Naive B cell (primary cell): ENCODE measurements around the gene TMEM198. TPM values are rescaled to one million over a fixed set of nuclear protein-coding genes. Genes with fewer than 3 reads are reported as not detected.

Experiments used
- ATAC-seq, 2 donors: fragments of 150-1000 bp; cut with Tn5 transposase; 2 replicates each; pipeline ENCODE4 v1.10.0; 2021; ENCODE audit warnings: low read depth in 2 of 2, mild to moderate bottlenecking in 2 of 2, moderate library complexity in 2 of 2
- DNase-seq: peaks from one replicate; pipeline ENCODE4 v3.0.0; 2022
- H3K27ac Mint-ChIP-seq, 6 donors: one replicate each; pipeline ENCODE4 v1.8.0; 2020 to 2022; ENCODE audit warnings: mild to moderate bottlenecking in 6 of 6, mixed read lengths in 6 of 6, moderate library complexity in 5 of 6, inconsistent platforms in 2 of 6
- H3K27me3 Mint-ChIP-seq, 3 donors: one replicate each; pipeline ENCODE4 v1.8.0; 2021 to 2022; ENCODE audit warnings: mixed read lengths in 3 of 3, mild to moderate bottlenecking in 1 of 3
- H3K36me3 Mint-ChIP-seq, 2 donors: one replicate each; pipeline ENCODE4 v1.8.0; 2020 to 2022; ENCODE audit warnings: mixed read lengths in 2 of 2, inconsistent platforms in 1 of 2, mild to moderate bottlenecking in 1 of 2
- H3K4me1 Mint-ChIP-seq, 3 donors: one replicate each; pipeline ENCODE4 v1.8.0; 2020 to 2022; ENCODE audit warnings: mixed read lengths in 3 of 3, inconsistent platforms in 1 of 3, mild to moderate bottlenecking in 1 of 3, moderate library complexity in 1 of 3
- H3K4me3 Mint-ChIP-seq, 8 donors: one replicate each; pipeline ENCODE4 v1.8.0; 2020 to 2022; ENCODE audit warnings: mild to moderate bottlenecking in 8 of 8, mixed read lengths in 8 of 8, moderate library complexity in 8 of 8, inconsistent platforms in 2 of 8
- H3K9me3 Mint-ChIP-seq, 7 donors: one replicate each; pipeline ENCODE4 v1.8.0; 2020 to 2022; ENCODE audit warnings: mixed read lengths in 7 of 7, mild to moderate bottlenecking in 5 of 7, inconsistent platforms in 2 of 7, moderate library complexity in 1 of 7
- polyA plus RNA-seq, 6 donors: library from polyadenylated mRNA; unstranded; fragments of 300-500 nt; fragmentation: Illumina TruSeq; gene quantifications; one replicate each; pipeline ENCODE4 v1.2.3, GENCODE V29; 2021; ENCODE audit warnings: low read depth in 6 of 6

The TMEM198 gene
- polyA plus RNA-seq, 6 donors from 2014 or later: 1.2 TPM; not detected in 5

GRCh38 chr2:219581346-219581745 is 37.5 kb downstream of the TMEM198 start:
- ATAC-seq: no peak
- Mint-ChIP-seq H3K9me3 (no peaks in the 10 kb centered on the region), H3K27ac (no peak overlapping the region), H3K4me1 (no peaks in the 10 kb centered on the region), H3K4me3 (no peak overlapping the region), H3K27me3 (peaks cover 32 to 55% (median 42%) of the 10 kb centered on the region in 3 donors), H3K36me3 (no peaks in the 10 kb centered on the region)
- no peak for DNase-seq

DNA sequence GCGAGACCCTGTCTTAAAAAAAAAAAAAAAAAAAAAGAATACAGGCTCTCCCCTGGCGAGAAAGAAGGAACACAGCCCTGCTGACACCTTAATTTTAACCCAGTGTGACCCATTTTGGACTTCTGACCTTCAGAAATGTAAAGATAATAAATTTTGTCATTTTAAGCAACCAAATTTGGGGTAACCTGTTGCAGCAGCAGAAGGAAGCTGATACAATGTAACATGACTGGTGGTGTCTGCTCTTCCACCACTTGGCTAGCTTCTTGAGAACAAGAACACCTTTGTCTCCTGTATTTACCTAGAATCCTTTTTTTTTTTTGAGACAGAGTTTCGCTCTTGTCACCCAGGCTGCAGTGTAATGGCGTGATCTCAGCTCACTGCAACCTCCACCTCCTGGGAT is 47.3 kb downstream of the TMEM198 start:
- peaks cover 0 to 4% (median 0%) of the 10 kb centered on the region in 7 donors for H3K9me3 Mint-ChIP-seq
- no peak overlapping the region for H3K4me3 Mint-ChIP-seq
- DNase-seq: no peak
- H3K36me3 Mint-ChIP-seq: peaks cover 0 to 6% of the 10 kb centered on the region in 2 donors
- H3K27ac Mint-ChIP-seq: no peak overlapping the region
- no peak for ATAC-seq
- peaks cover 32 to 61% (median 45%) of the 10 kb centered on the region in 3 donors for H3K27me3 Mint-ChIP-seq
- no peaks in the 10 kb centered on the region for H3K4me1 Mint-ChIP-seq

GRCh38 chr2:219592736-219593135 is 48.9 kb downstream of the TMEM198 start:
- no peak for DNase-seq
- H3K27ac Mint-ChIP-seq: no peak overlapping the region
- H3K27me3 Mint-ChIP-seq: peaks cover 20 to 56% (median 36%) of the 10 kb centered on the region in 3 donors
- H3K9me3 Mint-ChIP-seq: peaks cover 0 to 7% (median 0%) of the 10 kb centered on the region in 7 donors
- H3K36me3 Mint-ChIP-seq: peaks cover 0 to 6% of the 10 kb centered on the region in 2 donors
- peaks cover 0 to 9% (median 9%) of the 10 kb centered on the region in 3 donors for H3K4me1 Mint-ChIP-seq
- no peak overlapping the region for H3K4me3 Mint-ChIP-seq
- no peak for ATAC-seq

- Mint-ChIP-seq H3K4me1 (peaks cover 4 to 13% (median 12%) of the 10 kb centered on the region in 3 donors), H3K27ac (no peak overlapping the region), H3K9me3 (peaks cover 0 to 8% (median 0%) of the 10 kb centered on the region in 7 donors), H3K4me3 (no peak overlapping the region), H3K36me3 (peaks cover 0 to 6% of the 10 kb centered on the region in 2 donors), H3K27me3 (peaks cover 20 to 53% (median 36%) of the 10 kb centered on the region in 3 donors)
- ATAC-seq (no peak), DNase-seq (no peak)
Observed at GRCh38 chr2:219593154-219593553, 49.3 kb downstream of the TMEM198 start.

DNA sequence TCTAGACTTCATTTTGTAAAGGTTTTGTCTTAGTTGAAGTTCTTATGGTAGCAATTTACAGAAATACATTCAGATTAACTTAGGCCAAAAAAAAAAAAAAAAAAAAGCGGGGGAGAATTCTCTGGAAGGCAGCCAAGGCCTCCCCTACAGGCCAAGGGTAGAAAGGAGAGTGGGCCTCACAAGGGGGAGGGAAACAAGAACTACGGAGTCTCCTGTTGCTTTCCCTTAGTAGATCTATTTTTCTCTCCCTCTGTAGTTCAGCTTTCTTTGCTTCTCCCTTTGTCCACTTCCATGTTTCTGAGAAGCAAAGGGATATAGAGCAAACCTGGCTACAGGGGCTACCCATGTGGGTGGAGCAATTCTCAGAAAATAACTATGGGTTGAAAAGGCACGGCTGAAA is 51.4 kb downstream of the TMEM198 start:
- Mint-ChIP-seq H3K27ac (no peak overlapping the region), H3K4me1 (peaks cover 9 to 24% (median 23%) of the 10 kb centered on the region in 3 donors), H3K9me3 (peaks cover 0 to 6% (median 0%) of the 10 kb centered on the region in 7 donors), H3K4me3 (peak overlapping the region in 3 of 8 donors; percentile 42 to 99 (median 64)), H3K27me3 (peaks cover 20 to 49% (median 31%) of the 10 kb centered on the region in 3 donors), H3K36me3 (peaks cover 0 to 6% of the 10 kb centered on the region in 2 donors)
- no peak for DNase-seq
- no peak for ATAC-seq

- Mint-ChIP-seq H3K4me3 (peak overlapping the region; percentile 93 to 99 (median 98)), H3K27ac (peak overlapping the region; percentile 95 to 99 (median 98)), H3K27me3 (peaks cover 12 to 36% (median 22%) of the 10 kb centered on the region in 3 donors), H3K36me3 (peaks cover 10 to 17% of the 10 kb centered on the region in 2 donors), H3K4me1 (peaks cover 9 to 24% (median 23%) of the 10 kb centered on the region in 3 donors), H3K9me3 (peaks cover 0 to 5% (median 0%) of the 10 kb centered on the region in 7 donors)
- ATAC-seq: no peak
- DNase-seq: no peak
Observed at GRCh38 chr2:219596954-219597551, 53.2 kb downstream of the TMEM198 start.

DNA sequence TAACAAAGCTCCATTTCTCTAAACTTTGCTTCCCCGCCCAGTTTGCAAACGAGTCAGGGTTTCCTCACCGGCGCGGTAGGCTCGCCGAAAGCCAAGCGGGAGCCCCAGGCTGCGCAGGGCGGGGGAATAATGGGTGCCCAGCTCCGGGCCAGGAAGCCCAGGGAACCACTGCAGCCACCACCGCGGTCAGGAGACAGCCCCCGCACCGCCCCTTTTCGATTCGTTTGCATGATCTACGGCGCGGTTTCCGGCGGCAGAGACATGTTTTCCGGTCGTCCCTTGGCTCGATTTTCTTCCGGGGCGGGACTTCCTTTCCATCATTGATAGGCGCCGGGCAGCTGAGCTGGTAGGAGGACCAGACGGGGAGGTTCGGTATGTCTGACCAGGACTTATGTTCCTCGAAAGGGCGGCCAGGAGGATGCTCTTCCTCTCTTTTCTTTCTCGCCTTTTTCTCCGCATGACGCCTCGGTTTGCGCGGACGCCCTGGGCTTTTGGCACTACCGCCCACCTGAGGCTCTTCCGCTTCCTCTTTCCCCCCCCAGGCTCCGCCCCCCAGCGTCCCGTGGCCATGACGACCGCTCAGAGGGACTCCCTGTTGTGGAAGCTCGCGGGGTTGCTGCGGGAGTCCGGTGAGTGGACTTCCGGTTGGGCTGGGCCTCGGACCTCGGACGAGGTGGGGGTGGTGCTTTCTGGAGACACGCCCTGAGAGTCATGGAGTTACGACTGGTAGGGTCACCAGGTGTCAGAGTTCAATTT is 53.9 kb downstream of the TMEM198 start, which contains the start of gene STK11IP:
Gene STK11IP (plus strand): TSS at position 306 of the 756 bp plus-strand sequence. CDS start 263 bp downstream, at position 569.
- Mint-ChIP-seq H3K9me3 (peaks cover 0 to 5% (median 0%) of the 10 kb centered on the region in 7 donors), H3K4me3 (peak within 1 kb of the TSS; percentile 93 to 99 (median 98)), H3K36me3 (peaks cover 5 to 22% of the 10 kb centered on the region in 2 donors), H3K27me3 (peaks cover 6 to 29% (median 15%) of the 10 kb centered on the region in 3 donors), H3K4me1 (peaks cover 9 to 24% (median 23%) of the 10 kb centered on the region in 3 donors), H3K27ac (peak within 1 kb of the TSS; percentile 95 to 99 (median 98))
- DNase-seq (peak; percentile 91), ATAC-seq (peak; percentile 92 to 93)

- H3K4me3 Mint-ChIP-seq: peak overlapping the region; percentile 93 to 99 (median 98)
- peak overlapping the region; percentile 95 to 99 (median 98) for H3K27ac Mint-ChIP-seq
- H3K27me3 Mint-ChIP-seq: peaks cover 0 to 21% (median 8%) of the 10 kb centered on the region in 3 donors
- ATAC-seq: no peak
- H3K4me1 Mint-ChIP-seq: peaks cover 9 to 27% (median 24%) of the 10 kb centered on the region in 3 donors
- no peak for DNase-seq
- H3K36me3 Mint-ChIP-seq: peaks cover 5 to 22% of the 10 kb centered on the region in 2 donors
- peaks cover 0 to 5% (median 0%) of the 10 kb centered on the region in 7 donors for H3K9me3 Mint-ChIP-seq
Observed at GRCh38 chr2:219598308-219599078, 54.7 kb downstream of the TMEM198 start.

Other genes starting within 250 kb of the TMEM198 start
- gene PTPRN, start 234.6 kb upstream of the TMEM198 start, polyA plus RNA-seq: under 1 TPM in 4 of 6 donors, not detected in 2; 0.29 to 0.80 (median 0.59) TPM
- not detected for gene RESP18, start 211.3 kb upstream of the TMEM198 start, polyA plus RNA-seq
- gene DNPEP, start 156.1 kb upstream of the TMEM198 start, polyA plus RNA-seq: 10 to 100 TPM; 49.4 to 78.6 (median 56.3) TPM
- not detected for gene DES, start 125.7 kb upstream of the TMEM198 start, polyA plus RNA-seq
- under 1 TPM in 1 of 6 donors, not detected in 5; 0.18 TPM for gene SPEG, start 109.2 kb upstream of the TMEM198 start, polyA plus RNA-seq
- 10 to 100 TPM; 18.2 to 38.8 (median 22.9) TPM for gene GMPPA, start 45.1 kb upstream of the TMEM198 start, polyA plus RNA-seq
- gene ASIC4, start 29.5 kb upstream of the TMEM198 start, polyA plus RNA-seq: not detected
- 1 to 10 TPM in 1 of 6 donors, under 1 TPM in 5; 0.17 to 5.0 (median 0.41) TPM for gene CHPF, start 219 bp upstream of the TMEM198 start, polyA plus RNA-seq
- not detected for gene OBSL1, start 27.5 kb downstream of the TMEM198 start, polyA plus RNA-seq
- gene INHA, start 28.3 kb downstream of the TMEM198 start, polyA plus RNA-seq: not detected
- gene STK11IP, start 53.8 kb downstream of the TMEM198 start, polyA plus RNA-seq: 10 to 100 TPM; 11.5 to 16.0 (median 13.5) TPM
- not detected for gene SLC4A3, start 83.6 kb downstream of the TMEM198 start, polyA plus RNA-seq